ENCODE measurements around the gene POU4F2.

The POU4F2 gene

GRCh38 chr4:146643812-146644401, 5.2 kb downstream of the POU4F2 start:
- Histone ChIP-seq H3K36me3 (ENCODE audit: insufficient read depth) (no peaks in the 10 kb centered on the region), H4K20me1 (ENCODE audit: insufficient read depth) (no peaks in the 10 kb centered on the region), H3K4me2 (no peak overlapping the region), H2AFZ (ENCODE audit: low read depth) (no peak overlapping the region), H3K79me2 (ENCODE audit: insufficient read depth, low read depth) (no peaks in the 10 kb centered on the region), H3K27me3 (ENCODE audit: insufficient read depth, low read depth) (no peaks in the 10 kb centered on the region), H3K27ac (no peak overlapping the region), H3K4me3 (IDR thresholded peaks at IDR 0.05; ENCODE audit: insufficient read depth, low read depth, low read length) (no peak overlapping the region), H3K9ac (no peak overlapping the region), H3K4me1 (ENCODE audit: low read depth, poor library complexity, severe bottlenecking) (no peaks in the 10 kb centered on the region)
- no peak for TF ChIP-seq CTCF (conservative IDR thresholded peaks at IDR 0.05; ENCODE audit: low read depth, low read length)

DNA sequence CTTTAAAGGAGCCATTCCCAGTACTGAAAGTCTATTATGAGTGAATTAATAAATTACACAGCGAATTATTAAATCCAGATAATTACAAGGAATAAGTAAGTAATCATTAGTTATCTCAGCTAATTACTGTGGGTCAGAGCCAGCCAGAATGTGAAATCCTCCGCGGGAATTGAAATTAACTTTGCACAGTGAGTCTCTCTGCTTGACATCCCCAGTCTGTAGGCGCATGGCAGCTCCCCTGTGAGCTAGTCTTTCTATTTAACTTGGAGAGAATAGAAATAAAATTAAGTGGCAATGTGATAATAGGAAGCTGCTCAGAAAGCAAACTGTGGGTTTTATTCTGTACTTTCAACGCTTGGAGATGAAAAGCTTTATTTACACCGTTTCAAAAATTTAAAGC, 7.2 kb downstream of the POU4F2 start:
- H4K20me1 ChIP-seq (ENCODE audit: insufficient read depth), result no peaks in the 10 kb centered on the region
- no peaks in the 10 kb centered on the region for H3K27me3 ChIP-seq (ENCODE audit: insufficient read depth, low read depth)
- no peaks in the 10 kb centered on the region for H3K79me2 ChIP-seq (ENCODE audit: insufficient read depth, low read depth)

GRCh38 chr4:146646593-146647325, 8.1 kb downstream of the POU4F2 start:
- Histone ChIP-seq H3K79me2 (ENCODE audit: insufficient read depth, low read depth) (no peaks in the 10 kb centered on the region), H3K4me2 (no peak overlapping the region), H3K4me1 (ENCODE audit: low read depth, poor library complexity, severe bottlenecking) (no peaks in the 10 kb centered on the region), H3K9ac (no peak overlapping the region), H3K27me3 (ENCODE audit: insufficient read depth, low read depth) (no peaks in the 10 kb centered on the region), H2AFZ (ENCODE audit: low read depth) (no peak overlapping the region), H3K27ac (no peak overlapping the region), H3K36me3 (ENCODE audit: insufficient read depth) (no peaks in the 10 kb centered on the region), H4K20me1 (ENCODE audit: insufficient read depth) (no peaks in the 10 kb centered on the region), H3K4me3 (IDR thresholded peaks at IDR 0.05; ENCODE audit: insufficient read depth, low read depth, low read length) (no peak overlapping the region)
- TF ChIP-seq CTCF (conservative IDR thresholded peaks at IDR 0.05; ENCODE audit: low read depth, low read length), result no peak

More for the DNA sequence above, 7.2 kb downstream of the POU4F2 start:
- Histone ChIP-seq H3K4me1 (ENCODE audit: low read depth, poor library complexity, severe bottlenecking) (no peaks in the 10 kb centered on the region), H3K27ac (no peak overlapping the region), H3K9ac (no peak overlapping the region), H2AFZ (ENCODE audit: low read depth) (no peak overlapping the region), H3K4me3 (IDR thresholded peaks at IDR 0.05; ENCODE audit: insufficient read depth, low read depth, low read length) (no peak overlapping the region), H3K4me2 (no peak overlapping the region), H3K36me3 (ENCODE audit: insufficient read depth) (no peaks in the 10 kb centered on the region)
- TF ChIP-seq CTCF (conservative IDR thresholded peaks at IDR 0.05; ENCODE audit: low read depth, low read length), result no peak

DNA sequence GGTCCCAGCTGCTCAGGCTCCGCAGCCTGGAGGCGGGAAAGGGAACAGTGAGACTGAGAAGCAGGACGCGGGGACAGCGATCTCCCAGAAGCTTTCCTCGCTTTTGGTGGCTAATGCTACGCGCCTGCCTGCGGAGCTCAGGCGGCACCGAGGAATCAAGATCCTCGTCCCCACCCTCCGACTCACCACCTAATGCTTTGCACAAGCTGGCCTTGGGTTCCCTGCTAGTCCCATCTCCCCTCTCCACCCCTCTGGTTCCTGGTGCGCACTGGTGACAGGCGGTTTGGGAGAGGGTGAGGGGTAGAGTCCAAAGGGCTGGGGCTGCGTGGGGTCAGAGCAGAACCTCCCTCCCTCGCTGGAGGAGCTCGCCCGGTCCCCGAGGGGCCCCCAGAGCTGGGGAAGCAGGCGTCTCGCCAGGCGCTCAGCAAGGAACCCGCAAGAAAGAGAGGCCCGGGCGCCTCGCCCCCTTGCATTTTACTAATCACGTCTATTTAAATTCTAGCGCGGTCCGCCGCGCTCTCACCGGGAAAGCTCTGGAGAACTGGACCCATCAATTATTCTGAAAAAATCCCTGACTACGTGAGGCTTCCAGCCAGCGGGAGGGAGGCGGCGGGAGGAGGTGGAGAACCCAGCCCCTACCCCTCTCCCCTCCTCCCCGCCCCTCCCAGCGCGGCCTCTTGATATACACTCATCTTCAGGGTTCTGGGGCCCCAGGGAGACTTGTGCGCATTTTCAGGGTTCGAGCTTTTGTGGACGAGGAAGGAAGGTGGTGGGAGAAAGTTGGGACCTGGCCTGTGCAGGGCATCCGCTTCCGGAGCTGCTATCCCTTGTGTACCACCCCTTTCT, 9.1 kb downstream of the POU4F2 start:
- Histone ChIP-seq H3K4me1 (ENCODE audit: low read depth, poor library complexity, severe bottlenecking) (no peaks in the 10 kb centered on the region), H3K4me3 (IDR thresholded peaks at IDR 0.05; ENCODE audit: insufficient read depth, low read depth, low read length) (no peak overlapping the region), H2AFZ (ENCODE audit: low read depth) (no peak overlapping the region), H3K79me2 (ENCODE audit: insufficient read depth, low read depth) (no peaks in the 10 kb centered on the region), H3K9ac (no peak overlapping the region), H3K4me2 (no peak overlapping the region), H3K27ac (no peak overlapping the region), H4K20me1 (ENCODE audit: insufficient read depth) (no peaks in the 10 kb centered on the region), H3K36me3 (ENCODE audit: insufficient read depth) (no peaks in the 10 kb centered on the region), H3K27me3 (ENCODE audit: insufficient read depth, low read depth) (no peaks in the 10 kb centered on the region)
- no peak for TF ChIP-seq CTCF (conservative IDR thresholded peaks at IDR 0.05; ENCODE audit: low read depth, low read length)

All from KMS-11 (cell line).